IMR-90 (cell line): ENCODE measurements around the gene SIT1. TPM values are rescaled to one million over a fixed set of nuclear protein-coding genes. Genes with fewer than 3 reads are reported as not detected.

Experiments
- ATAC-seq: fragments of 200-7000 bp; cut with Tn5 transposase; 2 replicates; pipeline ENCODE4 v1.9.1; 2020; ENCODE audit warnings: low read depth, mild to moderate bottlenecking, moderate library complexity
- BruUV-seq: library from RNA; stranded (reverse); fragments of 400-500 nt; replicated peaks from 2 replicates; lab custom pipeline; 2021; lab: Mats Ljungman, UMichigan
- CTCF ChIA-PET: fragments of 300-600 bp; formaldehyde crosslinking; extraction: SDS; loops from one replicate; lab custom pipeline; 2021; ENCODE audit warnings: antibody characterized with exemption; lab: Yijun Ruan, JAX
- POLR2A ChIA-PET: fragments of 300-600 bp; sonication (Branson Sonifier 250); formaldehyde crosslinking; loops from one replicate; lab custom pipeline; 2022; ENCODE audit warnings: antibody characterized with exemption; ENCODE audit not compliant: unreplicated experiment; lab: Charles Lee
- DNase-seq: peaks from one replicate; pipeline ENCODE4 v3.0.0; 2013
- H2AFZ ChIP-seq: replicated peaks from 2 replicates; pipeline ENCODE3; 2013; ENCODE audit warnings: low read length, mild to moderate bottlenecking; ENCODE audit not compliant: poor library complexity
- H2AK5ac ChIP-seq: 2 replicates; pipeline ENCODE4 v1.6.1; 2013; ENCODE audit warnings: low read depth, low read length, inconsistent platforms
- H2AK9ac ChIP-seq: replicated peaks from 2 replicates; pipeline ENCODE3; 2013; ENCODE audit warnings: mild to moderate bottlenecking, low read depth, low read length, moderate library complexity; ENCODE audit not compliant: poor library complexity
- H2BK120ac ChIP-seq: 2 replicates; pipeline ENCODE4 v1.6.1; 2013; ENCODE audit warnings: low read depth, low read length, inconsistent platforms
- H2BK15ac ChIP-seq: 3 replicates; pipeline ENCODE4 v1.6.1; 2013; ENCODE audit warnings: low read depth, low read length, inconsistent platforms
- H2BK20ac ChIP-seq: 2 replicates; pipeline ENCODE4 v1.6.1; 2013; ENCODE audit warnings: low read depth, mild to moderate bottlenecking, inconsistent platforms, low read length, moderate library complexity
- H2BK5ac ChIP-seq: 2 replicates; pipeline ENCODE4 v1.6.1; 2013; ENCODE audit warnings: mild to moderate bottlenecking, low read depth, low read length, inconsistent platforms; ENCODE audit not compliant: poor library complexity, severe bottlenecking
- H3K14ac ChIP-seq: replicated peaks from 2 replicates; pipeline ENCODE4 v1.6.1; 2013; ENCODE audit warnings: low read depth, low read length, inconsistent platforms
- H3K18ac ChIP-seq: 2 replicates; pipeline ENCODE4 v1.6.1; 2013; ENCODE audit warnings: low read depth, low read length, control low read depth
- H3K23ac ChIP-seq: 2 replicates; pipeline ENCODE4 v1.6.1; 2013; ENCODE audit warnings: low read depth, low read length, inconsistent platforms
- H3K27ac ChIP-seq: 2 replicates; pipeline ENCODE4 v1.5.1; 2013; ENCODE audit warnings: mild to moderate bottlenecking, control low read depth, low read length; ENCODE audit not compliant: insufficient read depth
- H3K27me3 ChIP-seq: 2 replicates; pipeline ENCODE4 v1.6.1; 2013; ENCODE audit warnings: low read length; ENCODE audit not compliant: control insufficient read depth, insufficient read depth
- H3K36me3 ChIP-seq: 2 replicates; pipeline ENCODE4 v1.6.1; 2013; ENCODE audit warnings: low read length, mixed read lengths; ENCODE audit not compliant: control insufficient read depth, insufficient read depth
- H3K4ac ChIP-seq: 2 replicates; pipeline ENCODE4 v1.6.1; 2013; ENCODE audit warnings: low read depth, low read length, inconsistent platforms
- H3K4me1 ChIP-seq: 2 replicates; pipeline ENCODE4 v1.6.1; 2013; ENCODE audit warnings: low read length, mixed read lengths; ENCODE audit not compliant: control insufficient read depth, insufficient read depth
- H3K4me2 ChIP-seq: 2 replicates; pipeline ENCODE4 v1.6.1; 2013; ENCODE audit warnings: low read depth, mild to moderate bottlenecking, control low read depth, low read length, moderate library complexity
- H3K4me3 ChIP-seq: 2 replicates; pipeline ENCODE4 v1.5.1; 2013; ENCODE audit warnings: low read depth, mild to moderate bottlenecking, control low read depth, low read length, moderate library complexity; ENCODE audit not compliant: insufficient read depth
- H3K56ac ChIP-seq: 2 replicates; pipeline ENCODE4 v1.6.1; 2013; ENCODE audit warnings: low read length, inconsistent platforms; ENCODE audit not compliant: insufficient read depth; ENCODE audit errors: extremely low read depth
- H3K79me1 ChIP-seq, 2 experiments: 2 replicates each; pipeline ENCODE4 v1.6.1; 2013; ENCODE audit warnings: low read length in 2 of 2, inconsistent platforms in 1 of 2, low read depth in 1 of 2
- H3K9ac ChIP-seq: 2 replicates; pipeline ENCODE4 v1.6.1; 2013; ENCODE audit warnings: low read depth, low read length, control low read depth
- H3K9me1 ChIP-seq: 2 replicates; pipeline ENCODE4 v1.6.1; 2013; ENCODE audit warnings: low read length, inconsistent platforms; ENCODE audit not compliant: insufficient read depth
- H3K9me3 ChIP-seq: 2 replicates; pipeline ENCODE4 v1.6.1; 2013; ENCODE audit warnings: low read length; ENCODE audit not compliant: control insufficient read depth, insufficient read depth
- H4K20me1 ChIP-seq: 2 replicates; pipeline ENCODE4 v1.6.1; 2013; ENCODE audit warnings: low read length, inconsistent platforms; ENCODE audit not compliant: insufficient read depth
- H4K5ac ChIP-seq: 2 replicates; pipeline ENCODE4 v1.6.1; 2013; ENCODE audit warnings: mild to moderate bottlenecking, low read depth, low read length, control low read depth
- H4K8ac ChIP-seq, 2 experiments: 2 replicates each; pipeline ENCODE4 v1.6.1; 2013; ENCODE audit warnings: low read depth in 2 of 2, low read length in 2 of 2, control low read depth in 1 of 2, inconsistent platforms in 1 of 2
- H4K91ac ChIP-seq: 2 replicates; pipeline ENCODE4 v1.6.1; 2013; ENCODE audit warnings: low read depth, low read length, inconsistent platforms; ENCODE audit not compliant: insufficient read depth
- BHLHE40 ChIP-seq: fragments of 150-350 bp; IDR thresholded peaks from 2 replicates; pipeline ENCODE4 v1.6.1; 2016; ENCODE audit warnings: mild to moderate bottlenecking, low read depth, low read length
- CEBPB ChIP-seq: IDR thresholded peaks from 2 replicates; pipeline ENCODE4 v1.6.1; 2012; ENCODE audit warnings: low read depth, low read length, improper control_type of control experiment
- CHD1 ChIP-seq: IDR thresholded peaks from 2 replicates; pipeline ENCODE4 v1.6.1; 2012; ENCODE audit warnings: low read depth, low read length, improper control_type of control experiment
- CTCF ChIP-seq: conservative IDR thresholded peaks from 2 replicates; pipeline ENCODE4 v1.5.1; 2012; ENCODE audit warnings: mild to moderate bottlenecking, low read depth, low read length, improper control_type of control experiment
- FOS ChIP-seq: fragments of 150-350 bp; IDR thresholded peaks from 2 replicates; pipeline ENCODE4 v1.6.1; 2016; ENCODE audit warnings: low read depth, low read length
- MAZ ChIP-seq: IDR thresholded peaks from 2 replicates; pipeline ENCODE4 v1.6.1; 2012; ENCODE audit warnings: low read depth, mild to moderate bottlenecking, low read length, improper control_type of control experiment, moderate library complexity, borderline replicate concordance
- MXI1 ChIP-seq: IDR thresholded peaks from 2 replicates; pipeline ENCODE4 v1.6.1; 2012; ENCODE audit warnings: low read depth, mild to moderate bottlenecking, low read length, moderate library complexity, borderline replicate concordance
- NFE2L2 ChIP-seq: fragments of 150-350 bp; IDR thresholded peaks from 2 replicates; pipeline ENCODE4 v1.6.1; 2016; ENCODE audit warnings: low read depth, mild to moderate bottlenecking, low read length
- POLR2A ChIP-seq: IDR thresholded peaks from 2 replicates; pipeline ENCODE4 v1.6.1; 2012; ENCODE audit warnings: mild to moderate bottlenecking, low read depth, low read length
- RCOR1 ChIP-seq: IDR thresholded peaks from 2 replicates; pipeline ENCODE4 v1.6.1; 2012; ENCODE audit warnings: mild to moderate bottlenecking, low read length, improper control_type of control experiment; ENCODE audit not compliant: insufficient replicate concordance
- WGBS, 2 experiments: methylation state at CpG; one replicate each; pipeline versions ENCODE4 v1.1.5 to v1.1.7; 2013; ENCODE audit warnings: missing lambda C conversion rate in 2 of 2; ENCODE audit not compliant: insufficient read length in 1 of 2; ENCODE audit errors: extremely low coverage in 2 of 2; 5-methylcytosine and 5-hydroxymethylcytosine counted together
- dilution Hi-C: fragments of 300-500 bp; cut with HindIII; formaldehyde crosslinking; loops from one replicate; pipeline ENCODE4 v1.14.3; 2018; ENCODE audit warnings: low sequenced_read_pairs; ENCODE audit not compliant: unreplicated experiment
- in situ Hi-C: fragments of 300-500 bp; cut with MboI; formaldehyde crosslinking; loops from 3 replicates; pipeline ENCODE4 v1.14.3; 2019; ENCODE audit warnings: low sequenced_read_pairs, inconsistent platforms, mixed read lengths
- intact Hi-C: fragments of 100-400 bp; cut with micrococcal nuclease; formaldehyde crosslinking; loops from 2 replicates; pipeline ENCODE4 v1.10.0; 2022
- polyA plus RNA-seq, 3 experiments: library from polyadenylated mRNA; depleted of rRNA; stranded (reverse); fragments of >200 nt; gene quantifications; 2 replicates each; pipeline ENCODE4 v1.2.3, GENCODE V29; 2012; ENCODE audit warnings: low replicate concordance in 1 of 3
- total RNA-seq: library from RNA; depleted of rRNA; stranded (reverse); fragments of >200 nt; gene quantifications from 2 replicates; pipeline ENCODE4 v1.2.3, GENCODE V29; 2012

Gene SIT1
- total and polyA plus RNA-seq, 2 of the 4 experiments (the other 2 are of a cell fraction): not detected

GRCh38 chr9:35629597-35629996 is 21.1 kb downstream of the SIT1 start:
- ATAC-seq: no peak
- ChIA-PET CTCF (interaction anchor here (1.0 to 1.2 kb wide), 2 partner anchors 9 to 17 kb away, joined by 3 read pairs; no protein-coding TSS in a partner anchor), POLR2A (no interaction called here)
- no peak overlapping the region for H4K8ac ChIP-seq
- no peak overlapping the region for H2AK5ac ChIP-seq
- H3K9ac ChIP-seq: no peak overlapping the region
- H3K27ac ChIP-seq: no peak overlapping the region
- no peak overlapping the region for H3K4me3 ChIP-seq
- H3K14ac ChIP-seq: no peak overlapping the region
- H3K9me1 ChIP-seq: no peaks in the 10 kb centered on the region
- H3K27me3 ChIP-seq: no peaks in the 10 kb centered on the region; the same call in 1 of the 2 replicates
- H2AFZ ChIP-seq: no peak overlapping the region
- 90% methylated on average over 4 of the region's 5 CpGs; no CpG with 5 or more reads in 1 of the 2 experiments for WGBS, 2 experiments
- H4K20me1 ChIP-seq: no peaks in the 10 kb centered on the region
- H2BK20ac ChIP-seq: no peak overlapping the region
- H4K5ac ChIP-seq: no peak overlapping the region
- peaks cover 2% of the 10 kb centered on the region; the same call in 1 of the 2 replicates for H3K9me3 ChIP-seq
- H2AK9ac ChIP-seq: no peak overlapping the region
- H3K36me3 ChIP-seq: no peaks in the 10 kb centered on the region
- no peaks in the 10 kb centered on the region for H3K4me1 ChIP-seq
- no peak overlapping the region for H3K56ac ChIP-seq
- H3K4me2 ChIP-seq: no peak overlapping the region
- dilution Hi-C loops: no loop called here
- no peak overlapping the region for H2BK120ac ChIP-seq
- no peak overlapping the region for H3K4ac ChIP-seq
- H2BK5ac ChIP-seq: no peak overlapping the region
- no peak for TF ChIP-seq FOS
- no peak for TF ChIP-seq CTCF
- no peak for TF ChIP-seq BHLHE40
- TF ChIP-seq RCOR1: no peak
- no peak for TF ChIP-seq NFE2L2
- TF ChIP-seq CEBPB: no peak
- TF ChIP-seq MXI1: no peak
- TF ChIP-seq POLR2A: no peak
- no peak for TF ChIP-seq CHD1
- TF ChIP-seq MAZ: no peak
- H4K91ac ChIP-seq: no peak overlapping the region
- BruUV-seq: no TSS peak
- no peak overlapping the region for H3K23ac ChIP-seq
- intact Hi-C loops: no loop called here
- no peak overlapping the region for H2BK15ac ChIP-seq
- no peaks in the 10 kb centered on the region for H3K79me1 ChIP-seq
- in situ Hi-C loops: no loop called here
- no peak overlapping the region for H3K18ac ChIP-seq
- DNase-seq: no peak
